ENCODE results near the gene PROM1.

Gene PROM1

DNA sequence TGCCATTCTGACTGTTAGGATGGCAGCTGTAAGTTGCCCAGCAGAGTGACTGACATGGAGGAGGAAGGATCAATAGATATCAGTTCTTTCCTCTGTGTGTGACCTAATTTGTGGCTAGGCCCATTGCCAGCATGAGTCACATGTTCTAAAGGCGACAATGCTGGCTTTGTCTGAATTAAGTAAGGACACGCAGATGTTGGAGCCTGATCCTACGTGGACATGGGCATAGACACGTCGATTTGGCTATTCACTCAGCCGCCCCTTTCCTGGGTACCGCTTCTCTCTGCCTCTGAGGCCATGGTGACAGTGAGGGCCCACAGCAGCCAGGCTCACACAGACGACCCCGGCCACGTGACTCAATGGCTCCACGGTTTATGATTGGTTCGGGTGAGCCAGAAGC, 16.3 kb downstream of the PROM1 start:
- DNase-seq (ENCODE audit: low read depth in 1 of 2, low spot score in 1 of 2): no peak

DNA sequence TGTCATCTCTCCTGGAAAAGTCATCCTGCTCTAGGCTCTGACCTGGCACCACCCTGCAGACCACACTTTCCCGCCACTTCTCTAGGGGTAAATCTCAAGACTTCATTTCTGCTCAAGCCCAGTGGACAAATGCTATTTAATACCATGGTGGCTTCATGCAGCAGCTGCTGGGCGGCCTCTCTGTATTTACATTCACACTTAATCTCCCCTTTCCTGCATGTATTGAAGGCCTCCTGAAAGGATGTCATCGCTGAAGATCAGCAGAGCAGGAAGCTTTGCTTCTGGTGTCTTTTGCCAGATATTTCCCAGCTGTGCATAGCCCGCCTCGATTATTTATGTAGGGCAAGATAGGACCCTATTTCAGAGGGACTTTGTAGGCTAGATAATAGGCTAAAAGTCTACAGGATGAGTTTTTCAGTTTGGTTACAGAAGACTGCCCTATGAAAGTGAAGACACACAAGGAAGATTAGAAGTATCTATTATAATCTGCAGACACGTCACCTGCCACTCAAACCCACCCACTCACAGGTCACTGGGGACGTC, 17.2 kb downstream of the PROM1 start:
- no peak for DNase-seq (ENCODE audit: low read depth in 1 of 2, low spot score in 1 of 2)

DNA sequence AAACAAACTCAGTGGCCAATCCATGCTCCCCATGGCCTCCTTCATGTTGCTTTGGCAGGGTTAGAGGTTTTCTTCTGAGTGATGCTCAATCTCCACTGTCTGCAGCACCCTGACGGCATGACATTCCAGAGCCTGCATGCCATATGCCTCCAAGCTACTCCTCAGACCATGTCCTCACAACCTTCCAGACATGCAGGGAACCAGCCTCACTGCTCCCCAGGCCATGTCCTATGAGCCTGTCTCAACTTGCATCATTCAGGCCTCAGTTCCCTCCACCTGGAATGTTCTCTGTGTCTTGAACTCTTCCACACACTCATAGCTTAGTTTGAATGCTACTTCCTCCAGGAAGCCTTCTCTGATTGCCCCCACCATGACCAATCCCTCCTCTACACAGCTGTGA, 18.8 kb downstream of the PROM1 start:
- DNase-seq (ENCODE audit: low read depth in 1 of 2, low spot score in 1 of 2): no peak

DNA sequence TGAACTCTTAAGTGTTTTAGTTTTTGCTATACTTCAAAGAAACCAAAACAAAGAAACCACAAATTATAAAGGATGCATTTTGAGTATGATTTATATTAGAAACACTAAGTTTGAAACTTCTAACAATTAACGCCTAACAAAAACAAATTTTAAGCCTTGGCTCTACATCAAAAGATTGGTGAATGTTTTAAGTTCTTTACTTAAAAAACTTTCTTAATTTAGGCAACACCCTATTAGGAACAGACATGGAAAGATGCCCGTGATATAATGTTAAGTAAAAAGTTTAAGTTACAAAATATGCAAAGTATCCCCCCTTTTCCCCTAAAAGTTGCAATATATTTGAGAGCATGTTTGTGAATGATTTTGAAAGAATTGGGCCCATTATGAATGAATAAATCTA, 21.2 kb downstream of the PROM1 start:
- no peak for DNase-seq (ENCODE audit: low read depth in 1 of 2, low spot score in 1 of 2)

DNA sequence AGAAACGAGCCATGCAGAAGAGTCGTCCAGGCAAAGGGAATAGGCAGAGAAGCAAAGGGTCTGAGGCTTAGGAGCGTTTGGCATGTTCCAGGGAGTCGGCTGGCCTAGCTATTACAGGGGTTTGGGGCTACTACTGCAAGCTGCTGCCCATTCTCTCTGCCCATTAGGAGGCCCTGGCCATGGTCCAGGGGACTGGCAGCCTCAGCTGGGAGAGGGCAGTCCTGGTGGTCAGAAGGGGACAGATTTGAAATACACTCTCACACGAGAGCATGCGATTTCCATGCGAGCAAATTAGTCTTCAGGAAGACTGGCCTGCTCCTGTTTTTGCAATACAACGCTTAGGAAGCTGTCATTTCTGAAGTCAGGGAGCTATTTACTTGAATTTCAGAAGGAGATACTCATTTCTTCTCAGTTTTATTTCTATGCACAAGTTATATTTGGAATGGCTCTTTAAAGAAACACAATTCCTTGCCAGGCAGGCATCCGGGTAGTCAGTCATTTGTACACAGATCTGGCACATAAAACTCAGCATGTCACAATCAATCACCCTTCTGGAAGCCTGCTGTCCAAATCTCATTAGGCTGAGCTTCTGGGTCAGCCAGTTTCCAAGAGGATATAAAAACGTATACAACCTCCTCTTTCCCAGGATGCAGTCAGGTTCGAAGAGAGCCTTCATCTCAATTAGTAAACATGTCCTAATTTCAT, 27.0 kb downstream of the PROM1 start:
- no peak for DNase-seq (ENCODE audit: low read depth in 1 of 2, low spot score in 1 of 2)

DNA sequence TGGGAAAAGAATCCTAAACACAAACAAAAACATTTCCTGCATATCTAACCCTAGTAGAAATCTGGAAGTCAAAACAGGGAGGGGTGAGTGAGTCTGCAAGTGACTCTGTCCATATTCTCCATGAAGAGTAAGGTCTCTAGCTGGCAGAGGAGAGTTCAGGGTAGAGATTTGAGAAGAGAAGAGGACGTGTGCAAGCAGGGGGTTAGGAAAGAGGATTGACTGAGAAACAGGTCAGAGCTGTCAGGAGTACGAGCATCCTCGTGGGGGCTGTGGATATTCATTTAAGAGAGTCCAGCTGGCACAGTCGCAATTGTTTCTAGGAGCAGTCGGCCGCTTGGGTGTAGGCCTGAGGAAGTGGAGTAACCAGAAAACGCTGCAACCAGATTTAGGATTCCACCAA, 27.9 kb downstream of the PROM1 start:
- no peak for DNase-seq (ENCODE audit: low read depth in 1 of 2, low spot score in 1 of 2)

DNA sequence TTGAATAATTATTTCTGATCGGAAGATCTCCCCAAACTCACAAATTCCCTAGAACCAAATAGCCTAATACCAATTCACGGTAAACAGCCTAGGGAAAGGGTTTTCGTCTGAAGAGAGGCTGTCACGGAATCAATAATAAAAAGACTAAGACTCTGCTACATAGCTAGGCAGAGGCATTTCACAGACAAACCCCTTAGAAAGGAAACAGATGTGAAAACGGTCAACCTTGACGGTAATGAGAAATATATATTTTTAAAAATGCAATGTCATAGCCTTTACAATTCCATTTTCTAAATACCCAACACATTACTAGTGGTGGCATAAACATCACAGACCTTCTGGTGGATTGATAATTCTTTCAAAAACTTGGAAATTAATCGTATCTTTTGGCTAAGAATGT, 28.4 kb downstream of the PROM1 start:
- DNase-seq (ENCODE audit: low read depth in 1 of 2, low spot score in 1 of 2): no peak

DNA sequence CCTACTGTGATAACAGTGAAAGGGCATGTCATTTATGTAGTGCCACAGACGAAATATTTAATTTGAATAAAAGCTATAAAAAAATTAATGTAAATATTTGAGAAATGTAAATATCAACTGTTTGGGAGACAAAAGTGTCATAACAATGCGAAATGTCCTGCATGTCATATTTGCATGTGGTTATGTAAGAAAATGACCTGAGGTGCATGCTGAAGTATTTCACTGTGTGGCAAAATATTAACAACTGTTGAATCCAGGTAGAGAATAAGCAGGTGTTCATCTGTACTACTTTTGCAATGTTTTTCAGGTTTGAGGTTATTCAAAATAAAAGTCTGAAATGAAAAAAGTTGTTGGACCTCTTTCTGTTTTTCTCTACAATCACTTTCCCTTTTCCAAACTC, 30.9 kb downstream of the PROM1 start:
- no peak for DNase-seq (ENCODE audit: low read depth in 1 of 2, low spot score in 1 of 2)

DNA sequence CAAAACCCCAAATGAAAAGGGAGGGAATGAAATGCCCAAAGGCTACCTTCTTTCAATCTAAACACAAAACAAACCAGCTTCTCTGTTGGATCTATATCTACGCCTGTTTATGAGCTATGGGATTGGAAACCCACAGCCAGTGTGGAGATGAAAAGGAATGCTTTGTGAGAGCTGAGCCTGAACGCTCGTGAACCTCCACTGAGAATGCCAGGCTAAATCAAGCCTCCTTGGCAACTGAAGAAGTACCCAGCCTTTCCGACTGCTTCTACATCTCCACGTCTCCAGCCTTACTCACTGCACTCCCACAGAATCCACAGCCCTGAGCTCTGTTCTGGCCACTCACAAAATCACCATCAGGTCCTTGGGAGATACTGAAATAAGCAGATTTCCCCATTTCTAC, 31.8 kb downstream of the PROM1 start:
- no peak for DNase-seq (ENCODE audit: low read depth in 1 of 2, low spot score in 1 of 2)

DNA sequence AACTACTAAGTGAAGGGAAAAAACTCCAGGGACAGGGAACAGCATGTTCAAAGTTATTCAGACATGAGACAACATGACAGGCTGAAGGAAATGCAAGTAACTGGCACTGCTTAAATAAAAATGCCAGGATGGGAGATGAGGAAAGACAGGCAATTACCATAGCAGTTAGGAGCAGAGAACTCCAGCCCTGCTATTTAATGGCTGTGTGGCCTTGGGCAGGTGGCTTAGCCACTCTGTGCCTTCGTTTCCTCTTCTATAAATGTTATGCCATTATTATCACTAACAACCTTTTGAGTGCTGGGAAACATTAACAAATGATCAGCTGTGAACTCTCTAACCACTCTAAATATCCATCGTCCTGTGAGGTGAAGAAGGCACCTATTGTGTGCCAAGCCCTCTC, 32.7 kb downstream of the PROM1 start:
- no peak for DNase-seq (ENCODE audit: low read depth in 1 of 2, low spot score in 1 of 2)

DNA sequence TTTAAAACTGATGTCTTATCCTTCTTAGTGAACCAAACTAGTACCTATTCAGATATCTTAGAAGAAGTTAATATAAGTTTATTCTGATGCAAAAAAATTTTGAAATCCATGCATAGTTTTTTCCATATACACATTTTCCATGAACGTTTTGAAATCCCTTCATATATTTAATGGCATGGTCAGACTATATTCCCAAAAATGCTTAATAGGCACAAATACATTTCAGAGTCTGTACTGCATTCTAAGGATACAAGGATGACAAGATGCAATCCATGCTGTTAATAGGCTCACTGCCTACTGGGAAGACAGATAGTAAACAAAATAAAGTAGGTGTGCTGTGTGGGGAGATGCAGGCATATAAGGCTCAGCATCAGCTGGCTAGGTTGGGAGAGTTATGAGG, 33.2 kb downstream of the PROM1 start:
- no peak for DNase-seq (ENCODE audit: low read depth in 1 of 2, low spot score in 1 of 2)

DNA sequence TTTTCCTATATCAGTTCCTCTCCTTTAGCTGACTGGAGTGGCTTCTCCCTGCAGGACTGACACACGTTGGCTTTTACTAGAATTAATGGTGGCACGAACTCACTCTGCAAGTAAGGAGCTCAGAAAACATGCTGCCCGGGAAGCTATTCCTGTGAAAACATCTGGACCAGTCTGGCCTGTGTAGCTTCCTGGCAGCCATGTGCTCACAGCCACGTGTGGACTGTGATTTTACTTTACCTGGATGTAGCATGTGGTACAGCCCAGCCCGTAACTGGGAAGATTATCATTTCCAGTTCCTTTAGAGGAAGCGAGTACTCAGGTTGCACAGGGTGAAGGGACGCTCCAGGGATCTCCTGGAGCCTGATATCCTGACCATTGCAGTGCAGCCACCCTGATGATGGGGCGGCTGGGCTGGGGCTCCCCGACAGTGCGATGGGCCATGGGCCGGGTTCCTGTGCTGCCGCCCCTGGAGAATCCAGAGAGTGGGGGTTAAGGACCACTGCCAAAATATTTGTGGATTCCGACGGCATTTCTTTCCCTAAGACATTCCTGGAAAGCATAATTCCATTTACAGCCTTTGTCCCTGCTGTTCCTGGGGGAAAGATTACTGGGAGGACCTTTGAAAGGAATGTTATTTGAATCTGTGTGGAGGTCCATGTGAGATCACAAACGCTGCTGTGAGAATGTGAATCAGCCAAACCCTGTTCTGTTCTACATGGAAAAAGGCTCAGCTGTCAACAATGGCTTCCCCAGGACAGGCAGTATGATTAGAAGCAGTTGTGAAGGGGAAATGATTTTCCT, 35.0 kb downstream of the PROM1 start:
- no peak for DNase-seq (ENCODE audit: low read depth in 1 of 2, low spot score in 1 of 2)

DNA sequence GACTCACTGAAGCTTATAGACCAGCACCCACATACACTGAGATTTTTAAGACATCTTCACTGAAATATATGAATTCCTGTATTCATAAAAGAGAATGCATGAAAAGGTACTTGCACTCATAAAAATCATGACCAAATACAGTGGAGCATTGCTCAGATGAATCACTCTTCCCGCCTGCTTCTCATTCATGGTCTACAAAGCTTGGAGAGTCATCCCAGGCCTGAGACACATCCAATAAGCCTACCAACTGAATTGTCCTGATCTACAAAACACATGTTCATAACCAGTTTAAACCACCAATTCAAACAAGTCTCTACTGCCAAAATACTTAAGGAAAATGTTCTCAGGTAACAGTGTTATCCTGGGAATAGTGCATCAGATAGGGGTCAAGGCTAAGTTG, 38.1 kb downstream of the PROM1 start:
- no peak for DNase-seq (ENCODE audit: low read depth in 1 of 2, low spot score in 1 of 2)

DNA sequence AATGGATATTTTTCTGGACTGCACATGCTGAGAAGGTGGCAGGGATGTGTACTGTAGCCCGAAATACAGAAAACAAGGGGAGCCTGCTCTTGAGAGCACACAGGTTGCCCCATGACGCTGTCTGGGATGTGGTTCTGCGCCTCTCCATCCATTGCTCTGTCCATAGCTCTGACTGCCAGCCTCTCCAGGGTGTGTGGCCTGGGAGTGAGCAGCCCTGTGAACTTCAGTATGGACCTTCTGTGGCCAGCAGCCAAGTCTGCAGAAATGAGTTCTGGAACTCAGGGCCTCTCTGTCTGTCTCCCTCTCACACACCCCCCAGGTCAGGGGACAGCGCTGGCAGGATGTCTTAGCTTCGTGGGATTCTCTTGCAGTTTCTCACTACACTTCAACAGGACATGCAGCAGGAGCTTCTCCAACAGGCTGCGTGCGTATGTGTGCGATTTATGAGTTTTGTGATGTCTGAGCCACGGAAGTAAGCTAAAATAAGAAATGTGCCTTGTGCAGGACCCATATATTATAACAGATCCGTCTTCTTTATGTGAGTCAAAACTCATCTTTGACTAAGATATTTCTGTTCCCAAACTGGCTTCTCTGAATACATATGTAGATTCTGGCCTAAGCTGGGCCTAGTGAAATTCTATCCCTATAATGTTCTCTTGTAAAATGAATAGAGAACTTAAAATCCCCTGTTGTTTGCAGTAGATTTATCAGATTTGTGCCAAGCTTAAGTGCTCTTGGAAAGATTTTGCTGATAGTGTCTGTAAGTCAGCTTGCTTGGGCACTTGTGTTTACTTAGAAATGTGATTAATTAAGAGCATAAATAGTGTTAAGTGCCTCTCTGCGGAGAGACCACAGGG, 40.0 kb downstream of the PROM1 start:
- no peak for DNase-seq (ENCODE audit: low read depth in 1 of 2, low spot score in 1 of 2)

DNA sequence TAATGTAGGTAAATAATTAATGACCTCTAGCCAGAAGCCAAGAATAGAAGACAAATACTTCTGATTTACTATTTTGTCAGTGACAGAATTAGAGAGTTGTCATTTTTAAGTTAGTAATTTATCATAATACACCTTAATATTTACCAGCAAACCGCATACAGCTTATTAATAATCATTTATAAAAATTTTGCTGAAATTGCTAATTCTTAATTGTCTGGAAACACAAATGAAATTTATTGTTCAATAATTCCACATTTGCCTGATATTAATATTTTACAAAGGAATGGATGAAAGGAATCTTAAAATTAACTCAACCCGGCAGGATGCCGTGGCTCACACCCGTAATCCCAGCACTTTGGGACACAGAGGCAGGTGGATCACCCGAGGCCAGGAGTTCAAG, 44.7 kb downstream of the PROM1 start:
- no peak for DNase-seq (ENCODE audit: low read depth in 1 of 2, low spot score in 1 of 2)

DNA sequence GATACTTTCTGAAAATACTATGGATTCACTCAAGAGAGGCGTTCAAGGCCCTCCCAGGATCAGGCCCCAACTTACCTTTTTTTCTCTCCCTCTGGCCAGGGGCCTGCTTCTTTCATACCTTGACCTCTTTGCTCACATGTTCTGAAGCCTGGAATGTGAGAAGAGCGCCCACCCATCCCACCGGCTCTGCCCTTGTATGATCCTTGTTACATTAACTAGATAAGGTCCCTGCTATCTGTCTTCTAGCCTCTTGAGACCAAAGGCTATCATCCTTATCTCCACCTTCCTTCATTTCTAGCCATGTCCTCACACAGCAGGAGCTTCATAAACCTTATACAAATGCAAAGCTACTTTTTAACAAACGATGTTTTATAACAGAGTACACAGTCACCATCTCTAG, 45.9 kb downstream of the PROM1 start:
- DNase-seq (ENCODE audit: low read depth in 1 of 2, low spot score in 1 of 2): no peak

DNA sequence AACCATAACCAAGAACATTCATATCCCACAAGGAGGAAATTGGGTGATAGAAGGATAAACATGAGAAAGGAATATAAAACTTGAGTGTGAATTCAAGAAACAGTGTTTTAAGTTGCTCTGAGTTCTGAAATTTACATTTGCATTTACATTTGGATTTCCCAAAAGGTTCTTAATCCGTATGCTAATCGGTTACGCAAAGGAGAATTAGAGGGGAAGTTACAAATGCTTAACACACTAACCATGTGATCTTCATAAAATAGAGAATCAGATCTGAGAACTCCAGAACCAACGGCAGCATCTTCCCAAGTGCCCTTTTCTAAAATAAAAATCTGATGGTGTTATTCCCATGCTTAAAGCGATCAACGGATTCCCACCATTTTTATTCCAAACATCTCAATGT, 48.0 kb downstream of the PROM1 start:
- no peak for DNase-seq (ENCODE audit: low read depth in 1 of 2, low spot score in 1 of 2)

DNA sequence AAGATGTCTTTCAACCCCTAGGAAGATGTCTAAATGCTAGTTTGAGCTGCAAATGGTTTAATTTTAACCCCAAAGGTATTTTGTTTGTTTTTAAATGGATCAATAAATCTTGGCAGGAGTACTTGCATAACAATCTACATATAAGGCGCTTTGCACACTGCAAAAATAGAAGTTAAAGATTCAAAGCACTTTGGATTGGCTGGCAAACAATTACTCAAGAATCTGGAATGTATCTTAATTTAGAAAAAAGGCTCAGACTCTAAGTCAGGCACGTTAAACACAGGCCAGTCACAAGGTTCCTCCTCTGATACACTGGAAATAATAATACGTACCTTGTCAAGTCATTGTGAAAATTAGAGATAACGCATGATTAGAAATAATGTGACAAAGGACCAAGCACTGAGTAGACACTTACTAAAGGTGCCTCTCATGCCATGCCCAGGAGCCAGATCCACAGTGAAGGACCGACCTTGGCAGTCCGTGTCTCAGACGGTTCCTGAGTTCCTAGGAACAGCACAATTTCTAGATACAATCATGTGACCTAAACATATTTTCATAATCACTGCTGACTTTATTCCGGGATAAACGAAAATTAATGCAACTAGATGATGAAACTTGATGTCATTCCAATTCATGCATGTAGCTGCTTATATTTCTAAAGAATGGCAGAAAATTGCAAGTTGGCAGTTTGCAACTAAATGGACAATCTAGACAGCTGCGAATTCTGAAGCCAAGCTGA, 49.6 kb downstream of the PROM1 start:
- DNase-seq (ENCODE audit: low read depth in 1 of 2, low spot score in 1 of 2): no peak

DNA sequence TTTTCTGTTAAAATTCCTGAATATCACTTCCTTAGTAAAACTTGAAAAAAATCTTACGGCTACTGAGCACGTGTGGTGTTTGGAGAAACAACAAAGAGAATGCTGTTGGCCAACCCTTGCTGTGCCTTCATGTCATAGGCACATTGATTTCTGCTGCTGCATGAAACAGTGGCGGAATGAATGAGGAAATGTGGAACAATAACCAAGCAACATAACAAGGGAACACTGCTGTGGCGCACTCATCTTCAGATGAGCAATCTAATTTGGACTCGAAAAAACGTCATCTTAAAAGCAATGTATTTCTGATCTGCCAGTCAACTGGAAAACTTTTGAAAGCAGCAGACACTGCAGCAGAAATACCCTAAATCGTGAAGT, 51.4 kb downstream of the PROM1 start:
- no peak for DNase-seq (ENCODE audit: low read depth in 1 of 2, low spot score in 1 of 2)

DNA sequence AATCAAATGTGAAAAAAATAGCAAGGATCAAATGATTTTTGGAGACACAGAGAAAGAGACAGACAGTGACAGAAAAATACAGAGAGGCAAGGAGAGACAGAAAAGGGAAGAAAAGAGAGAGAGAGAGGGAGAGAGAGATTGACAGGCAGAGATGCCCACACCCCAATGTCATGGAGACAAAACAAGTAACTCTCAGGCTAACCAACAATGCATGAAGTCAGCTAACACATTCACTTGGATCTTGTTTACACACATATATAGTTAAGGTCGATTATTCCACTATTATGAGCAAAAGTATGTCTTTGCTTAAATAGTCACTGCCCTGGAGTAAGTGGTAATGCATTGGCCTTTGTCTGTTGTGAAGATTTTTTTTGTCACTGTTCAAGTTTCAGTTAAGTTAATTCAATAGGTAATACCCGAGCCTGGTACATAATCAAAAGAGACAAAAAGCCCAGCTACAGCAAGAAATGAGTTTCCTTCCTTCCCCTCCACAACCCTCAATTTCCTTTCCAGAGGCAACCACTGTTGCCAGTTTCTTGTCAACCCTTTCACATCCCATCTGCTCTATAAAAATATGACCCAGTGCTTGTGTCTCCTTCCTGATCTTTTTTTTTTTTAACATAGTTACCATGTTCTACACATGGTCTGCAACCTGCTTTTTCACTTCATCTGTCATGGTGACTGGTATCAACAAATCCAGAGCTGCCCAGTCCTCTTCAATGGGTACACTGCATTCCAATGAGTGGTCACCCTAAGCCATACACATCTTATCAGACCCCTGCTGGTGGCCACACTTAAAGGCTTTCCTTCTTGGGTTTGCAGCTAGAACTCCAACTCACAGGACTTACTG, 52.1 kb downstream of the PROM1 start:
- DNase-seq (ENCODE audit: low read depth in 1 of 2, low spot score in 1 of 2): no peak
